ENCODE results near the gene PRICKLE2.

The PRICKLE2 gene

GRCh38 chr3:64207289-64208080, 17.8 kb downstream of the PRICKLE2 start:
- H3K4me1 ChIP-seq (ENCODE audit: low read length): 0 out of 2 replicates have a peak, but pooled peaks cover 5% of the 10 kb centered on the region
- no peaks in the 10 kb centered on the region for H3K9me3 ChIP-seq (replicated peaks; ENCODE audit: insufficient read depth, low read length)
- H3F3A ChIP-seq (ENCODE audit: insufficient read depth, low read length): no peaks in the 10 kb centered on the region
- no peak overlapping the region for H2AFZ ChIP-seq (ENCODE audit: low read length)
- no peaks in the 10 kb centered on the region for H3K9me2 ChIP-seq (replicated peaks; ENCODE audit: insufficient read depth, low read length)
- H3K79me2 ChIP-seq (ENCODE audit: low read length): peaks cover 23% of the 10 kb centered on the region
- no peak overlapping the region for H3K4me3 ChIP-seq (ENCODE audit: low read length)
- H3K36me3 ChIP-seq (replicated peaks; ENCODE audit: insufficient read depth, low read length): no peaks in the 10 kb centered on the region
- no peak overlapping the region for H3K4me2 ChIP-seq (ENCODE audit: low read depth, low read length)
- H4K20me1 ChIP-seq (ENCODE audit: insufficient read depth, low read length): no peaks in the 10 kb centered on the region
- DNase-seq: no peak
- TF ChIP-seq EZH2 (optimal IDR thresholded peaks at IDR 0.05; ENCODE audit: low read depth, low read length): no peak
- TF ChIP-seq EZH2phosphoT487 (IDR thresholded peaks at IDR 0.05; ENCODE audit: low read length): no peak
- TF ChIP-seq, protein P1, sequence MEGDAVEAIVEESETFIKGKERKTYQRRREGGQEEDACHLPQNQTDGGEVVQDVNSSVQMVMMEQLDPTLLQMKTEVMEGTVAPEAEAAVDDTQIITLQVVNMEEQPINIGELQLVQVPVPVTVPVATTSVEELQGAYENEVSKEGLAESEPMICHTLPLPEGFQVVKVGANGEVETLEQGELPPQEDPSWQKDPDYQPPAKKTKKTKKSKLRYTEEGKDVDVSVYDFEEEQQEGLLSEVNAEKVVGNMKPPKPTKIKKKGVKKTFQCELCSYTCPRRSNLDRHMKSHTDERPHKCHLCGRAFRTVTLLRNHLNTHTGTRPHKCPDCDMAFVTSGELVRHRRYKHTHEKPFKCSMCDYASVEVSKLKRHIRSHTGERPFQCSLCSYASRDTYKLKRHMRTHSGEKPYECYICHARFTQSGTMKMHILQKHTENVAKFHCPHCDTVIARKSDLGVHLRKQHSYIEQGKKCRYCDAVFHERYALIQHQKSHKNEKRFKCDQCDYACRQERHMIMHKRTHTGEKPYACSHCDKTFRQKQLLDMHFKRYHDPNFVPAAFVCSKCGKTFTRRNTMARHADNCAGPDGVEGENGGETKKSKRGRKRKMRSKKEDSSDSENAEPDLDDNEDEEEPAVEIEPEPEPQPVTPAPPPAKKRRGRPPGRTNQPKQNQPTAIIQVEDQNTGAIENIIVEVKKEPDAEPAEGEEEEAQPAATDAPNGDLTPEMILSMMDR (IDR thresholded peaks at IDR 0.05; ENCODE audit: low read length): no peak
- H3K27ac ChIP-seq (ENCODE audit: low read length): no peak overlapping the region
- H3K27me3 ChIP-seq (replicated peaks; ENCODE audit: insufficient read depth, low read length): no peaks in the 10 kb centered on the region
- no peak overlapping the region for H3K9ac ChIP-seq (ENCODE audit: low read length)

DNA sequence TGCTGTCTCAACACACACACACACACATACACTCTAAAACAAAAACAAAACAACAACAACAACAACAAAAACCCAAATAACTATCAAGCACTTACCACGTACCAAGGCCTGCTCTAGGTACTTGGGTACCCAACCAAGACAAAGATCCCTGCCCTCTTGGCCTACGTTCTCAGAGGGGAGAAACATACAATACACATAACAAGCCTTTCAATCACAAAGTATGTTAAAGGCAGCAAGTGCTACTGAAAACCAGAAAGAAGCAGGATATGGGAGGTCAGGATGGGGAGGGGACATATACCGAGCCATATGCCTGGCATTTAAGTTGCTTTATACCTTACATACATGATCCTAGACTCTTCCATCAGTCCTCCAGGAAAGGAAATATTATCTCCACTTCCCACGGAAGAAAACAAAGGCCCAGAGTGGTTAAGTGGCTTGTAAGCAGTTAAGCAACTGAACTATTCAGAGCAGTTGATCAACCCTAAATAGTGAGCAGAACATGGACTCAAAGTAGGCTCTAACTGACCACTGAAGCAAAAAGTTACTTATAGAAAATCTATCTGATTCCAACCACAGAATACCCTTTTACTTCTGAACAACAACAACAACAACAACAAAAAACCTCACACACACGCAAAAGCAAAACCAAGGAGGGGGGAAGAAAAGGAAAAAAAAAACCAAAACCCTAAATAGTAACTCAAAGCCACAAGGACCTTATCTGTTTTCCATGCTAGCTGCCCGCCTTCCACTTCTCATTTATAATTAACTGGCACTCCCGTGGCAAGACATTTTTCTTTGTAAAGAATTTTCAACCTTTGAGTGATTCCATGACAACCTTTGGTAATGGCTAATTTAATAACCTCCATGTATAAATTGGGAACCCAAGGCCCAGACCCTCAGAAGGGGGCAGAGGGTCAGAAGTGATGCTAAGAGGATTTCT, 21.0 kb downstream of the PRICKLE2 start:
- Histone ChIP-seq H3K4me3 (ENCODE audit: low read length) (no peak overlapping the region), H3K27me3 (replicated peaks; ENCODE audit: insufficient read depth, low read length) (no peaks in the 10 kb centered on the region), H3K36me3 (replicated peaks; ENCODE audit: insufficient read depth, low read length) (no peaks in the 10 kb centered on the region), H3K9me3 (replicated peaks; ENCODE audit: insufficient read depth, low read length) (no peaks in the 10 kb centered on the region), H3K9ac (ENCODE audit: low read length) (no peak overlapping the region), H3K9me2 (replicated peaks; ENCODE audit: insufficient read depth, low read length) (no peaks in the 10 kb centered on the region), H4K20me1 (ENCODE audit: insufficient read depth, low read length) (no peaks in the 10 kb centered on the region), H3F3A (ENCODE audit: insufficient read depth, low read length) (no peaks in the 10 kb centered on the region), H2AFZ (ENCODE audit: low read length) (no peak overlapping the region), H3K79me2 (ENCODE audit: low read length) (peaks cover 16% of the 10 kb centered on the region), H3K4me2 (ENCODE audit: low read depth, low read length) (no peak overlapping the region), H3K4me1 (ENCODE audit: low read length) (0 out of 2 replicates have a peak, but pooled peaks cover 5% of the 10 kb centered on the region), H3K27ac (ENCODE audit: low read length) (no peak overlapping the region)
- no peak for DNase-seq
- TF ChIP-seq EZH2 (optimal IDR thresholded peaks at IDR 0.05; ENCODE audit: low read depth, low read length): no peak
- no peak for TF ChIP-seq EZH2phosphoT487 (IDR thresholded peaks at IDR 0.05; ENCODE audit: low read length)
- TF ChIP-seq, protein P1 (IDR thresholded peaks at IDR 0.05; ENCODE audit: low read length): no peak

GRCh38 chr3:64203216-64203615, 22.1 kb downstream of the PRICKLE2 start:
- TF ChIP-seq EZH2 (optimal IDR thresholded peaks at IDR 0.05; ENCODE audit: low read depth, low read length) (no peak), EZH2phosphoT487 (IDR thresholded peaks at IDR 0.05; ENCODE audit: low read length) (no peak)
- TF ChIP-seq, protein P1 (IDR thresholded peaks at IDR 0.05; ENCODE audit: low read length): no peak
- no peak overlapping the region for H3K4me3 ChIP-seq (ENCODE audit: low read length)
- H3K9ac ChIP-seq (ENCODE audit: low read length): no peak overlapping the region
- H3K9me3 ChIP-seq (replicated peaks; ENCODE audit: insufficient read depth, low read length): no peaks in the 10 kb centered on the region
- DNase-seq: no peak
- no peak overlapping the region for H2AFZ ChIP-seq (ENCODE audit: low read length)
- H3K27ac ChIP-seq (ENCODE audit: low read length): no peak overlapping the region
- peaks cover 21% of the 10 kb centered on the region for H3K79me2 ChIP-seq (ENCODE audit: low read length)
- H3K36me3 ChIP-seq (replicated peaks; ENCODE audit: insufficient read depth, low read length): no peaks in the 10 kb centered on the region
- H3K27me3 ChIP-seq (replicated peaks; ENCODE audit: insufficient read depth, low read length): no peaks in the 10 kb centered on the region
- H3K9me2 ChIP-seq (replicated peaks; ENCODE audit: insufficient read depth, low read length): no peaks in the 10 kb centered on the region
- no peaks in the 10 kb centered on the region for H4K20me1 ChIP-seq (ENCODE audit: insufficient read depth, low read length)
- no peak overlapping the region for H3K4me2 ChIP-seq (ENCODE audit: low read depth, low read length)
- H3F3A ChIP-seq (ENCODE audit: insufficient read depth, low read length): no peaks in the 10 kb centered on the region
- 0 out of 2 replicates have a peak, but pooled peaks cover 10% of the 10 kb centered on the region for H3K4me1 ChIP-seq (ENCODE audit: low read length)

Measured in MM.1S (cell line).